OCI-LY3 (cell line): ENCODE measurements around the gene ABHD17A.
A peak's percentile ranks its signal among the peaks of the same experiment; 100 is the strongest.

Experiments
- H2AFZ ChIP-seq: fragments of 200-600, 300-600 bp; shearing (Covaris generic); 2 replicates; pipeline ENCODE4 v1.6.0; 2014; ENCODE audit warnings: antibody characterized with exemption, low read depth, low read length
- H3K27ac ChIP-seq: fragments of 200-600, 300-600 bp; sonication (generic); 2 replicates; pipeline ENCODE4 v1.5.1; 2014; ENCODE audit warnings: mild to moderate bottlenecking, low read length, moderate library complexity, mixed read lengths
- H3K27me3 ChIP-seq: fragments of 200-600, 300-600 bp; sonication (generic); 2 replicates; pipeline ENCODE4 v1.6.1; 2014; ENCODE audit warnings: low read depth, low read length, mixed read lengths
- H3K36me3 ChIP-seq: fragments of 200-600, 300-600 bp; sonication (generic); replicated peaks from 2 replicates; pipeline ENCODE3; 2014; ENCODE audit warnings: low read depth, low read length, mixed read lengths
- H3K4me1 ChIP-seq: fragments of 300-600, 200-600 bp; sonication (generic); 2 replicates; pipeline ENCODE4 v1.6.1; 2014; ENCODE audit warnings: low read length, mixed read lengths
- H3K4me2 ChIP-seq: fragments of 200-600, 300-600 bp; sonication (generic); 2 replicates; pipeline ENCODE4 v1.6.1; 2014; ENCODE audit warnings: low read length, mixed read lengths
- H3K4me3 ChIP-seq: fragments of 300-600, 200-600 bp; sonication (generic); 2 replicates; pipeline ENCODE4 v1.5.1; 2014; ENCODE audit warnings: antibody characterized with exemption, mild to moderate bottlenecking, low read length, moderate library complexity
- H3K79me2 ChIP-seq: fragments of 300-600, 200-600 bp; shearing (Covaris generic); 2 replicates; pipeline ENCODE4 v1.6.1; 2014; ENCODE audit warnings: mild to moderate bottlenecking, low read length, mixed read lengths
- H3K9ac ChIP-seq: fragments of 300-600, 200-600 bp; shearing (Covaris generic); 2 replicates; pipeline ENCODE4 v1.6.0; 2014; ENCODE audit warnings: mild to moderate bottlenecking, low read length, moderate library complexity
- H3K9me3 ChIP-seq: fragments of 200-600, 300-600 bp; shearing (Covaris generic); 2 replicates; pipeline ENCODE4 v1.6.1; 2014; ENCODE audit warnings: low read length, mixed read lengths; ENCODE audit not compliant: insufficient read depth
- H4K20me1 ChIP-seq: fragments of 200-600, 300-600 bp; sonication (generic); 2 replicates; pipeline ENCODE4 v1.6.1; 2016; ENCODE audit warnings: low read length, mixed read lengths; ENCODE audit not compliant: insufficient read depth
- EZH2phosphoT487 ChIP-seq: fragments of 200-600 bp; shearing (Covaris generic); IDR thresholded peaks from 2 replicates; pipeline ENCODE4 v1.6.1; 2018; ENCODE audit warnings: antibody characterized with exemption, mixed run types, low read depth
- TF ChIP-seq, protein P1 (sequence below): fragments of 200-600, 300-600 bp; sonication (generic); IDR thresholded peaks from 2 replicates; pipeline ENCODE4 v1.5.1; 2014; ENCODE audit warnings: antibody characterized with exemption, low read length, low read depth

Gene ABHD17A

DNA sequence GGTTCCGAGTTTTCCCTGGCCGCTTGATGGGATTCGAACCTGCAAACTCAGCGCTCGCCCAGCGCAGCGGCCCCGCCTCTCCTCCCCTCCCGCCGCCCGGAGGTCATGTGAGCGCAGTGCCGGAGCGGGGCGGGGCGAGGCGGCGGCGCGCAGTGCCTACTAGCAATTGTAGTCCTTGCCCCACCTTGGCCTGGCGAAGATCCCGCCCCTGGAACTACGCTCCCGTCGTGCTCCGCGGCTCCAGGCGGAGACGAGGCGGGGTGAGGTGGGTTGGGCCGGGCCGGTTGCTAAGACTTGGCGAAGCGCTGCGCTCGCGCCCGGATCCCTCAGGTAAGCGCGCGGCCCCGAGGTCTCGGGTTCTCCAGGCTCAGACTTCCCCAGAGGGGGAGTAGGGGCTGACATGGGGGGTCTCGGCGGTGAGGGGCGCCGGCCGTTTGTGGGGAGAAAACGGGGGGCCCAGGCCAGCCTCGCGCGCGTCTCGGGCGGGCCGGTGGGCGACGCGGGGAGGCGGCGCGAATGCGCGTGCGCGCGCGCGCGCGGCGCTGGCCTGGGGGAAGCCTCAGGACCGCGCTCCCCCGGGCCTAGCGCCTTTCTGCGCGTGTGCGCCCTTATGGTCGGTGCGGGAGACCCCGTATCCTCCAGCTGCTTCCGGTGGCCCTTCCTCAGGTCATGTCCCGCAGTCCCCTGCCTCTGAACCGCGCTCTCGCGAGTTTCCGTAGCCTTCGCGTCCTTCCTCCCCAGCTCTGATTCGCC lies 20.0 kb upstream of the ABHD17A start, which contains the start of the genes ADAT3 and SCAMP4:
Gene ADAT3, plus strand, starts transcription at position 290 of the 753 bp plus-strand sequence. CDS start 6,649 bp downstream, outside the sequence.
Gene SCAMP4, plus strand, starts transcription at position 290 of the 753 bp plus-strand sequence. CDS start 9,621 bp downstream, outside the sequence.
- Histone ChIP-seq H3K79me2 (peaks cover 48% of the 10 kb centered on the region), H3K9ac (peak within 1 kb of the TSS; percentile 99), H3K4me1 (peaks cover 43% of the 10 kb centered on the region), H3K9me3 (no peaks in the 10 kb centered on the region), H2AFZ (no peak within 1 kb of the TSS), H3K27me3 (no peaks in the 10 kb centered on the region), H4K20me1 (peaks cover 24% of the 10 kb centered on the region), H3K36me3 (peaks cover 19% of the 10 kb centered on the region), H3K4me3 (peak within 1 kb of the TSS; percentile 87), H3K4me2 (peak within 1 kb of the TSS; percentile 98), H3K27ac (peak within 1 kb of the TSS; percentile 96)
- TF ChIP-seq, protein P1, sequence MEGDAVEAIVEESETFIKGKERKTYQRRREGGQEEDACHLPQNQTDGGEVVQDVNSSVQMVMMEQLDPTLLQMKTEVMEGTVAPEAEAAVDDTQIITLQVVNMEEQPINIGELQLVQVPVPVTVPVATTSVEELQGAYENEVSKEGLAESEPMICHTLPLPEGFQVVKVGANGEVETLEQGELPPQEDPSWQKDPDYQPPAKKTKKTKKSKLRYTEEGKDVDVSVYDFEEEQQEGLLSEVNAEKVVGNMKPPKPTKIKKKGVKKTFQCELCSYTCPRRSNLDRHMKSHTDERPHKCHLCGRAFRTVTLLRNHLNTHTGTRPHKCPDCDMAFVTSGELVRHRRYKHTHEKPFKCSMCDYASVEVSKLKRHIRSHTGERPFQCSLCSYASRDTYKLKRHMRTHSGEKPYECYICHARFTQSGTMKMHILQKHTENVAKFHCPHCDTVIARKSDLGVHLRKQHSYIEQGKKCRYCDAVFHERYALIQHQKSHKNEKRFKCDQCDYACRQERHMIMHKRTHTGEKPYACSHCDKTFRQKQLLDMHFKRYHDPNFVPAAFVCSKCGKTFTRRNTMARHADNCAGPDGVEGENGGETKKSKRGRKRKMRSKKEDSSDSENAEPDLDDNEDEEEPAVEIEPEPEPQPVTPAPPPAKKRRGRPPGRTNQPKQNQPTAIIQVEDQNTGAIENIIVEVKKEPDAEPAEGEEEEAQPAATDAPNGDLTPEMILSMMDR = no peak
- no peak for TF ChIP-seq EZH2phosphoT487

DNA sequence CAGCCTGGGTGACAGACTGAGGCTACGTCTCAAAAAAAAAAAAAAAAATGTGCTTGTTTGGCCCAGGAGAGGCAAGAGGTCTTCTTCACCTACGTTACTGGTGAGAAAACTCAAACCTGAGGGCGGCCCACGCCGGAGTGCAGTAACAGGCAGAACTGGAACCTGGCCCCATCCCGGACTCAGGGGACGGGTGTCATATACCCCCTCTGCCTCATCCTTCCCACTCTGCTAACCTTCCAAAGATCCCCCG lies 19.5 kb upstream of the ABHD17A start:
- peaks cover 19% of the 10 kb centered on the region for H4K20me1 ChIP-seq

DNA sequence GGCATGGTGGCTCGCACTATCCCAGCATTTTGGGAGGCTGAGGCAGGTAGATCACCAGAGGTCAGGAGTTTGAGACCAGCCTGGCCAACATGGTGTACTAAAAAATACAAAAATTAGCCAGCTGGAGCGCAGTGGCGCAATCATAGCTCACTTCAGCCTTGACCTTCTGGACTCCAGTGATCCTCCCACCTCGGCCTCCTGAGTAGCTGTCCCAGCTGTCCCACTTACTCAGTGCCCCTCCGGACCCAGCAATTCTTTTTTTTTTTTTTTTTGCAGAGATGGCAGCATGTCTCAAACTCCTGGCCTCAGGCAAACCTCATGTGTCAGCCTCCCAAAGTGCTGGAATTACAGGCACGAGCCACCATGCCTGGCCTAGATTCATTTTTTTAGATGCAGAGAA lies 17.6 kb upstream of the ABHD17A start:
- peak overlapping the region; percentile 94 for H3K4me2 ChIP-seq
- peaks cover 8% of the 10 kb centered on the region; the same call in 1 of the 2 replicates for H4K20me1 ChIP-seq
- no peaks in the 10 kb centered on the region for H3K27me3 ChIP-seq
- H3K36me3 ChIP-seq = peaks cover 5% of the 10 kb centered on the region
- H3K4me3 ChIP-seq = peak overlapping the region; percentile 51
- peak overlapping the region; percentile 96 for H3K27ac ChIP-seq
- peaks cover 42% of the 10 kb centered on the region for H3K4me1 ChIP-seq
- H3K9ac ChIP-seq = peak overlapping the region; percentile 63
- H3K9me3 ChIP-seq = no peaks in the 10 kb centered on the region
- TF ChIP-seq, protein P1 = no peak
- no peak for TF ChIP-seq EZH2phosphoT487
- H2AFZ ChIP-seq = no peak overlapping the region
- H3K79me2 ChIP-seq = peaks cover 24% of the 10 kb centered on the region

More for the DNA sequence above, 19.5 kb upstream of the ABHD17A start:
- H3K4me2 ChIP-seq = peak overlapping the region; percentile 94
- peak overlapping the region; percentile 96 for H3K27ac ChIP-seq
- H3K79me2 ChIP-seq = peaks cover 43% of the 10 kb centered on the region
- no peak overlapping the region for H2AFZ ChIP-seq
- no peaks in the 10 kb centered on the region for H3K9me3 ChIP-seq
- no peaks in the 10 kb centered on the region for H3K27me3 ChIP-seq
- peaks cover 43% of the 10 kb centered on the region for H3K4me1 ChIP-seq
- H3K4me3 ChIP-seq = peak overlapping the region; percentile 87
- TF ChIP-seq EZH2phosphoT487 = no peak
- H3K36me3 ChIP-seq = peaks cover 14% of the 10 kb centered on the region
- H3K9ac ChIP-seq = peak overlapping the region; percentile 99

DNA sequence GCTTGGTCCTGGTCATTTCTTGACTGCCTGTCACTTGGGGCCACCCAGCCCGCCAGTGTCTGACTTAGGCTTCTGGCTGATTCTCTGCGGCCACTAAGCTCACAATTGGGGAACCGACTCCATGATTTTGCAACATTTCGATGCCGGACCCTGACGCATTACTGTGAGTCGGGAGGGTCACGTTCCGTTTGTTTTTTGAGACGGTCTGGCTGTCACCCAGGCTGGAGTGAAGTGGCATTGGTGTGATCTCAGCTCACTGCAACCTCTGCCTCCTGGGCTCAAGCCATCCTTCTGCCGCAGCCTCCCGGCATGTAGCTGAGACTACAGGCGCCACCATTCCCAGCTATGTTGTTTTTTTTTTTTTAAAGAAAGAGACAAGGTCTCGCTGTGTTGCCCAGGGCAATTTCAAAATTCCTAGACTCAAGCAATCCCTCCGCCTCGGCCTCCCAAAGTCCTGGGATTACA lies 16.7 kb upstream of the ABHD17A start:
- TF ChIP-seq, protein P1 = no peak
- TF ChIP-seq EZH2phosphoT487 = no peak
- no peaks in the 10 kb centered on the region for H3K27me3 ChIP-seq
- no peak overlapping the region for H3K27ac ChIP-seq
- no peak overlapping the region for H3K9ac ChIP-seq
- no peak overlapping the region for H2AFZ ChIP-seq
- H3K4me2 ChIP-seq = no peak overlapping the region
- peaks cover 15% of the 10 kb centered on the region for H3K79me2 ChIP-seq
- H4K20me1 ChIP-seq = no peaks in the 10 kb centered on the region
- no peaks in the 10 kb centered on the region for H3K9me3 ChIP-seq
- peaks cover 36% of the 10 kb centered on the region for H3K4me1 ChIP-seq
- H3K36me3 ChIP-seq = no peaks in the 10 kb centered on the region
- no peak overlapping the region for H3K4me3 ChIP-seq
